D721Med (cell line): ENCODE results near the gene DNAH2.

Source experiments
- DNase-seq: peaks from one replicate; pipeline ENCODE4 v3.0.0; 2011; ENCODE audit warnings: low spot score; ENCODE audit not compliant: insufficient read length
- FAIRE-seq: peaks from 2 replicates; lab custom pipeline; 2011; peaks lifted over from hg19 to GRCh38; lab: Jason Lieb, UNC
- CTCF ChIP-seq: IDR thresholded peaks from 2 replicates; pipeline ENCODE4 v1.5.1; 2012; ENCODE audit warnings: mild to moderate bottlenecking, control low read depth; ENCODE audit not compliant: insufficient read depth; ENCODE audit errors: missing control alignments

Gene DNAH2

DNA sequence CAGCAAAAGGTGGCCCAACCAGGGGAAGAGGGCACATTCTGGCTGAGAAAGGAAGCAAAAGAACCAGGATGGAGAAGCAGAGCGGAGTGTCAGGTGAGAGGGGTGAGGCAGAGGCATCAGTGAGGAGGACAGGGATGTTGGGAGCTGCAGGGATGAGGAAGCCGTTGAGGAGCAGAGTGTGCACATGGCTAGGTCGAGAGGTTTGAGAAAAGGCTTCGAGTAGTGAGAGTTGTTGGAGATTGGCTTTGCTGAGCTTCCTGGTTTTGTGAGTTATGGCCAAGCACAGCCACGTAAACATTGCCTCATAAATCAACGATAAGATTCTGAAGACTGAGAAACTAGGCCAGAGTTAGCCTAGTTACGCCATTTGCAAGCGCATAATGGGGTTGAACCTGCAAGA lies 26.9 kb downstream of the DNAH2 start:
- FAIRE-seq (no peak), DNase-seq (no peak)
- TF ChIP-seq CTCF = no peak

DNA sequence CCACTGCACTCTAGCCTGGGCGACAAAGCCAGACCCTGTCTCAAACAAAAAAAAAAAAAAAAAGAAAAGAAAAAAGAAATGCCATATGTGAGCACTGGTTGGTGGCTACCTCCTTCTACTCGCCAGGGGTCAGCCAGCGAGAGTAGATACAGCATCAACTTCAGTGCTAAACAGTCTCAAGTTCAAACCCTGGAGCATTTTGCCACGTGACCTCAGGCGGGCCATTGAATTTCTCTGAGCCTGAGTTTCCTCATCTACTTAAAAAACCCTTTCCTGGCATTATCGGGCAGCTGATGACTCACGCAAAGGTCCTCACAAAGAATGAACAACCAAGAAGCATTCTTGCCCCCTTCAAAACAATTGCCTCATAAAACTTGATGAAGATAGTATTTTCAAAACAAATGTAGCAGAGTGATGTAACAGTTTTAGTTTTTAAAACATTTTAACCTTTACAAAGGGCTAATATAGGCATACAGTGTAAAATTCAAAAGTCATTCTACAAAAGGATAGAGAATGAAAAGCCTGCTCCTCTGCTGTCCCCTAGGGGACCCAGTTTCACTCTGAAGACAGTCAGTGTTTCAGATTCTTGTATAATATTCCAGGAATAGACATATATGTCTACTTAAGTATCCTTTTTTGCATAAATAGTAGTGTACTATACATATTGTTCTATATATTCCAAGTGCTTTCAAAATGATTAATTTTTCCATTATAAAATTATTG lies 28.4 kb downstream of the DNAH2 start:
- TF ChIP-seq CTCF = no peak
- FAIRE-seq = no peak

GRCh38 chr17:7747635-7748071 lies 30.1 kb downstream of the DNAH2 start:
- FAIRE-seq (no peak), DNase-seq (no peak)
- no peak for TF ChIP-seq CTCF

More for the DNA sequence above, 28.4 kb downstream of the DNAH2 start:
- no peak for DNase-seq

- TF ChIP-seq CTCF = no peak
- FAIRE-seq (no peak), DNase-seq (no peak)
These were observed 30.7 kb downstream of the DNAH2 start for GRCh38 chr17:7748076-7748775.

DNA sequence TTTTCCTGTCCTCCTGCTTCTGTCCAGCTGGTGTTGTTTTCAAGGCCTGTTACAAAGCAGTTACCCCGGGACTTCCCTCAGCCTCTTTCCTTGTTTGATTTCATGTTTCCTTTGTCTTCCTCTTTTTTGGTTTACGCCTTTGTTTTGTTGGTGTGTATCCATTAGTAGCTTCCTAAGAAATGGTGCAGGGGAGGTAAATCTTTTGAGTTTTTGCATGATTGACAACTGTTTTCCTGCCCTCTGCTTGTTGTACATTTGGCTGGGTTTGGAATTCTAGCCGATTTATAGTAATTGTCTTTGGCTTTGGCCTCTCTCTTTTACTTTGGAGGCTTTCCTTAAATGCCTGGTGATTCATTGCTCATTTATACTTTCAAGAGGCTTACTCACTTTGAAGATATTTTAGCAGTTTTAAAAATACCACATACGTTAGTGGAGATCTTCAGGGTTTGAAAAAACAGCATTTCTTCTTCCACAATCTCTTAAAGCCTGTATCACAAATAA lies 32.8 kb downstream of the DNAH2 start:
- no peak for DNase-seq
- FAIRE-seq = no peak
- no peak for TF ChIP-seq CTCF

- DNase-seq (no peak), FAIRE-seq (no peak)
- no peak for TF ChIP-seq CTCF
These were observed 37.1 kb downstream of the DNAH2 start for GRCh38 chr17:7754656-7755055.
